Right lobe of liver (tissue), 4 donors: ENCODE measurements around the gene ADRM1.

ENCODE experiments used
- CTCF ChIP-seq, 4 donors: fragments of 200-600 bp in 3 of 4; fragments of 450-650 bp in 1 of 4; IDR thresholded peaks; one replicate each; pipeline versions ENCODE4 v1.5.1 to v1.8.0; 2016 to 2022; ENCODE audit warnings: antibody characterized with exemption in 4 of 4, mild to moderate bottlenecking in 2 of 4
- POLR2A ChIP-seq: fragments of 450-650 bp; IDR thresholded peaks from one replicate; pipeline ENCODE4 v1.6.1; 2017; ENCODE audit warnings: antibody characterized with exemption, mild to moderate bottlenecking
- donor health status: DM: no; HTN: no; CAD: no.
- donor health status: DM: no; HTN: no; CAD: no.
- donor health status: DM: no; HTN: yes; CAD: no.

GRCh38 chr20:62331347-62331746 is 28.6 kb downstream of the ADRM1 start:
- TF ChIP-seq CTCF (IDR thresholded peaks at IDR 0.05) (no peak), POLR2A (no peak)
